Measurements from ENCODE around the gene MAP2K3.

The MAP2K3 gene

DNA sequence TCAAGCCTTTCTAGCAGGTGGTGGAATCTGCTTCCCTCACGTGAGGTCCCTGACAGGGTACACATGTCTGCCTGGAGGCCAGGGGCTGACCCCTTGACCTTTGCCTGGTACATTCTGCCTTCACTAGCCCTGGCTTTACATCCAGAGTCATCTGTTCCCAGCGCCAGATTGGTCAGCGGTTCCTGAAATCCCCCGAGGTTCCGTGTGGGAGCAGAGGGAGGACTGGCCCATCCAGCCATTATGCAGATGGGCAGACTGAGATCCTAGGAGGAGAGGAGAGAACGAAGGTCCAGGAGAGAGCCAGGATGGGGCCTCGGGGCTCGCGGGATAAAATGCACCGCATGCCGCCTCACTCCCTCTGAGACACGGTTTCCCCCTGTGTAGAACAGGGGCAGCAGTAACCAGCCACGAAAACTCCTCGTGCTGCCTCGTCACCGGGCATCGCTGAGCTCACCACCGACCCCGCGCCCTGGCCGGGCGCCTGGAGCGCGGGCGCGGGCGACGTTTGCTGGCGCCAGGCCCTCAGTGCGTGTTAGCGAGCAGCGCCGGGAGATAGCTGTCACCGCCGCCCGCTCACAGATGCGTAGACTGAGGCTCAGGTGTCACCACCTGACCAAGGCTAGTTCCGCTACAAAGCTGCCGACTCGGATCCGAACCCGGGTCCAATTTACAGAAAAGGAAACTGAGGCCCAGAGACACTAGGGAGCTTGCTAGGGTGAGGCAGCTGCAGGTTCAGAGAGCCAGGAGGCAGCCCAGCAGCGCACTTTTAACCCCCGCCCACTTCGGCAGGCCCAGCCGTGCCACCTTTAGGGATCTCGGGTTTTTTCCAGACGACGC is 811 bp upstream of the MAP2K3 start:
- DNase-seq, result peak in 1 of 2 donors; percentile 64

DNA sequence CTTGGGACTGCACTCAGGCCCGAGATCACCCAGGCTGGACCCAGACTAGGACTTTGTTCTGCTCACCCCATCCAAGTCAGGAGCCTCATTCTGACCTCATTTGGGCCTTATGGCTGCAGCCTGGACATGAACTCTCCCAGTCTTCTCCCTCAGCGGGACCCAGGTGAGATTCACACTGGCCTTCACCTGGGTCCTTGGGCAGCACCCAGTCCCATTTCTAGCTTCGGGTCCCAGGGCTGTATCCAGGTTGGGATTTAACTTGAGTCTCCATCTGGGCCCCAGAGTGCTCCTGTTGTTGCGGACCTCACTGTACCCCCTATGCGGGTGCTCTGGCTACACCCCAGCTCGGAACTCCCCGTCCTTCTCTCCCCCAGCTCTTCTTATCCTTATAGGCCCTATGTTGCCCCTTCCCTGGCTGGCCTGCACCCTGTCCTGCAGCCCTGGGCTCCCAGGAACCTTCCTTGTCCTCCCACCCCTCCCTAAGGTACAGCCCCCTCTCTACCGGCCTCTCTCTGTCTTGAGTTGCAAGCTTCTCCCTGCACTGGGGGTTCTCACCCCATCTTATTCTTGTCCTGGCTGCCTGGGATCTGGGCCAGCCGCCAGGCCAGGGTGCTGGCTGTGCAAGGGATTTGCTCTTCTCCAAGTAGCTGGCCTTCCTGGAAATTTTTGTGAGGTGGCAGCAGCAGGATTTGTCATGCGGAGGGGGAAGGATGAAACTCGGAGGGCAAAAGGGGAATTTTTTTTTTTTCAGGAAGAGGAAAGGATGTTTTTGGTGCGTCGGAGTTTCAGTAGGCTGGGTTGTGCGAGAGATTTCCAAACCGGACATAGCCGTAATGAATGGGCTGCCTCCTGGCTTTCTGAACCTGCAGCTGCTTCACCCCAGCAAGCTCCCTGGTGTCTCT is 904 bp downstream of the MAP2K3 start:
- DNase-seq, result peak in 1 of 2 donors; percentile 35

GRCh38 chr17:21286066-21286770 is 1.7 kb downstream of the MAP2K3 start:
- DNase-seq, result peak in 1 of 2 donors; percentile 34

DNA sequence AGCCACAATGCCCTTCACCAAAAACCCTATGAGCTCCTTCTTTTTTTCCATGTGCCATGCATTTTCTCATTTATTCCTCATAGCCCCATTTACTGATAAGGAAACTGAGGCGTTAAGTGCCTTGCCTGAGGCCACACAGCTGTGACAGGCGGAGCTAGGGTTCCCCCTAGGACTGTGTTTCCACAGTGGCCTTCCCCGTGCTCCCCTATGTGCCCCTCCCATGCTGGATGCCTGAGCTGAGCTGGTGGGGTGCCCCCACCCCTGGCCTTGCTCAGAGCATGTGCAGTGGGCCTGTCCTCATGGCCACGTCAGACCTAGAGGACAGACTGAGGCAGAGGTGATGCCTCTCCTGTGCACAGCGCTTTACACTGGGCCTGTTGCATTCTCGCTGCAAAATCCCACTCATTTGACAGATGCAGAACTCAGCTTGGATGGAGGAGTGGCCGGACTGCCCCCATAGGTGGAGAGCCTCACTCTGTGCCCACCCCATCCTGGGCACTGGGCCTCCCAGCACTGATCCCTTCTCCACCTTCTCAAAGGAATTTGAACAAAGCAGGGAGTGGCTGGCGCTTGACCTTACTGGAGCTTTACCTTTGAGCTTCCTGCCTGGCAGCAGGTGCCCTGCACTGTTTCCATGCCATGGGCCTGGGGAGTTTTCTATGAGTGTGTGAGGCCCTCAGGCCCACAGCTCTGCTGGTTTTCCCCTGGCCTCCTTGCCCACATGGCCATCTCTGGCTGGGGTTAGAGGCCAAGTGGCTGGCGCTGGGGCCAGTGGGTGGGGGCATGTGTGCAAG is 2.6 kb downstream of the MAP2K3 start:
- DNase-seq, result peak; percentile 54 to 55

- peak; percentile 96 for DNase-seq
Observed at GRCh38 chr17:21287703-21288449, 3.4 kb downstream of the MAP2K3 start.

DNA sequence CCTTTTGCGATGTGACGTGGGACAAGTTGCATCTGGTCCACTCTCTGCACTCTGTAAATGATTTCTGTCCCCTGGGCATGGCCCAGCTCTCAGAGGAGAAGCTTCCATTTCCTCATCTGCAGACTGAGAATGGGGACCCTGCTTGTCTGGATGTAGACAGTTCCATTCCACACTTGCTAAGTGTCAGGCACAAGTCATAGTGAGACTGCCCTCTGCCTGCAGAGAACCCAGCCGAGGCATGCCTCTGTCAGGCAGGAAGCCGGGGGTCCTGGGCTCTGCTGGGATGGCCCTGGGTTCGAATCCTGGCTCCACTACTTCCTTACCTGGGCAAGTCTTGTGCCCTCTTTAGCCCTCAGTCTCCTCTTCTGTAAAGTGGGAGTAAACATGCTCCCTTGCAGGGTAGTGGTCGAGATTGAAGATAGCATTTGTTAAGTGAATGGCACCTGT is 4.1 kb downstream of the MAP2K3 start:
- peak in 1 of 2 donors; percentile 60 for DNase-seq

DNA sequence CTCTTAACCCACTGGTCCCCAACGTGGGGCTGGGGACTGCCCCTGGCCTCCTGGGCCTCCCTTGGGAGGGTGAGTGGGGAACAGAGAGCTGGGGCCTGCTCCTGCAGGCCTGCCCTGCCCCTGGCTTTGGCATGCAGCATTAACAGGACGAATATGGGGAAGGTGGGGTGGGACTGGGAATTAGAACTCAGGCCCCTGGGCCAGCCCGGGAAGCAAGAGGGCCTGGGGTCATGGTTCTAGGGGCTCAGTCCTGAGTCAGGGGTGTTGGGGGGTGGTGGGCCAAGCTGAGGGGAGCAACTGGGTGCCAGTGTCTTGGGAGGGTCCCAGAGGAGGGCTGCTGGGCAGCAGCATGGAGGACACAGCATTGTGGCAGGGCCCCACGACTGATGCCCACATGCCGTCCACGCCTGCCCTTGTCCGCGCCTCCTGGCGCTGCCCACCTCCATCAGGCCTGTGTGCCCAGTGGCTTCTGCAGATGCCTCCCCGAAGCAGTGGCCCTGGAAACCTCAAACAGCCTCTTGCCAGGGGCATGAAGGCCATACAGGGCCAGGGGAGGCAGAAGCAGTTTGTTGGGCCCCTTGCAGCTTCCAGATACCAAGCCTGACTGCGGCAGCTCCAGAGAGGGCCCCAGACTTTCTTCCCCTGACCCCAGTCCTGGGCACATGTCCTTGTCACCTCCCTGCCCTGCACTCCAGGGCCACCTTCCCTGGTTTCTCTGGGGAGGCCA is 4.8 kb downstream of the MAP2K3 start:
- DNase-seq, result no peak

DNA sequence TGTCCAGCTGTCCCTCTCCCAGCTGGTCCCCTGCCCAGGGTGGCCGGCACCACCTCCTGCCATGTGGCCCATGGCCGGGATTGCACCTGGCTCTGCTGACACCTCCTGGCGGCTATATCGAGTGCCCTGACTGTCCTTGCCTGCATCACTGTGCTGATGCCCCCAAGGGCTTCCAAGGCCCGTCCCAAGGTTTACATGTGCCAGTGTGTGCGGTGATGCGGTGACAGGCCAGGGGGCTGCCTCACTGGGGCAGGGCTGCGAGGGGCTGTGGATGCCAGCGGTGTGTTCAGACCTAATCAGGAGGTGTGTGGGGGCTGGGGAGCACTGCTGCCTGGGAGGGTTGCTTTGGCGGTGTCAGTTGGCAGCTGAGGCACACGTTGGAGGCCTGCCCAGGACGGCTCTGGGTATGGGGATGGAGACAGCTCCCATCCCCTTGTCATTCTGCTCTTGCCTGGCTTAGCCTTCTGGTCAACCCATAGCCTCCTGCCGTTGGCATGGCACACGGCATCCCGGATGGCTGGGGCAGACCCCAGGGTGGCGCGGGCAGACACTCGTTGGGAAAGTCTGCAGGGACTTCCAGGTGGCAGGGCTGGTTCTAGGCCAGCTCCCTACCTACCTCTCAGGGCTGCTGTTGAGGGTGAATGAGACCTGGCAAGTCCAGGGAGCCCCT is 5.5 kb downstream of the MAP2K3 start:
- DNase-seq, result no peak

GRCh38 chr17:21291357-21291756 is 6.8 kb downstream of the MAP2K3 start:
- DNase-seq, result no peak

- DNase-seq, result no peak
Observed at GRCh38 chr17:21291862-21292261, 7.4 kb downstream of the MAP2K3 start.

GRCh38 chr17:21292867-21293830 is 8.6 kb downstream of the MAP2K3 start:
- no peak for DNase-seq

- DNase-seq, result no peak
Observed at GRCh38 chr17:21293831-21294210, 9.3 kb downstream of the MAP2K3 start.

- no peak for DNase-seq
Observed at GRCh38 chr17:21294321-21295035, 10.0 kb downstream of the MAP2K3 start.

- DNase-seq, result no peak
Observed at GRCh38 chr17:21295036-21295952, 10.8 kb downstream of the MAP2K3 start.

DNA sequence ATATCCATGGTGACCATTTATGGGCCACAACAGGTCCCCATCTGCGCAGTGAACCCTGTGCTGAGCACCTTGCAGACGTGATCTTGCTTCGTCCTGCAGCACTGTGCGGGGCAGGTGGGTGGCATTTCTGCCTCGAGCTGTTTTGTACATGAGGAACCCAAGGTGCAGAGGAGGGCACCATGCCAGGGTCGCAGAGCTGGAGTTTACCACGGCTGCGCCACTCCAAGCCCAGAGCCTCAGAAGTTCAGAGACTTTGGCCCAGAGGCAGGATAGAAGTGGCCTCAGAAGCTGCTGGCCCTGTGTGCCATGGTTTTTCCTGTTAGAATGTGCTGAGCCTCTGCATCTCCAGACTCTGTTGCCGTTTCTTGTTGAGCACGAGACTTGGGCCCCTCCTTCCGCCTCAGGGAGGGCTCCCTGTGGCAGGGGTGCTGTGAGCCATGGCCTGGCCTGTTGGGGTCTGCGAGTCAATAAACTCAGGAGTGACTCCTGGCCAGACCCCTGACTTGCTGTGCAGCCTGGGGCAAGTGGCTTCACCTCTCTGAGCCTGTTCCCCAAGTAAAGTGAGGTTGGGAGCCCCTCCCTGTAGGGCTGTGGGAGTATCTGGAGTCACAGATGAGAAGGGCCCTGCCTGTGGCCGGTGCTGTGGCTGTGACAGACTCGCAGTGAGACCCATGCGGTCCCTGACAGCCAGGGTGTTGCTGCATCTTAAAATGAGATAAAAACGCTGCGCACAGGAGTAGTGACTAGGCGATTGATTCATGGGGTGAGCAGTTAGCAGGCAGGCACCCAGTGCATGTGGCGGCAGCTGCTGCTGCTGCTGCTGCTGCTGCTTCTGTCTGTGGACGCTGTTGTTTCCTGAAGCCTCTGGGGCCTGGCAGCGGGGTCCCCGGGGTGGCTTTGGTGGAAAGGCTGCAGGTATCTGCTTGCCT is 11.8 kb downstream of the MAP2K3 start:
- DNase-seq, result no peak

- no peak for DNase-seq
Observed at GRCh38 chr17:21297026-21297520, 12.6 kb downstream of the MAP2K3 start.
